Measurements from ENCODE around the gene MBLAC2.
A peak's percentile ranks its signal among the peaks of the same experiment; 100 is the strongest.

MBLAC2 gene

DNA sequence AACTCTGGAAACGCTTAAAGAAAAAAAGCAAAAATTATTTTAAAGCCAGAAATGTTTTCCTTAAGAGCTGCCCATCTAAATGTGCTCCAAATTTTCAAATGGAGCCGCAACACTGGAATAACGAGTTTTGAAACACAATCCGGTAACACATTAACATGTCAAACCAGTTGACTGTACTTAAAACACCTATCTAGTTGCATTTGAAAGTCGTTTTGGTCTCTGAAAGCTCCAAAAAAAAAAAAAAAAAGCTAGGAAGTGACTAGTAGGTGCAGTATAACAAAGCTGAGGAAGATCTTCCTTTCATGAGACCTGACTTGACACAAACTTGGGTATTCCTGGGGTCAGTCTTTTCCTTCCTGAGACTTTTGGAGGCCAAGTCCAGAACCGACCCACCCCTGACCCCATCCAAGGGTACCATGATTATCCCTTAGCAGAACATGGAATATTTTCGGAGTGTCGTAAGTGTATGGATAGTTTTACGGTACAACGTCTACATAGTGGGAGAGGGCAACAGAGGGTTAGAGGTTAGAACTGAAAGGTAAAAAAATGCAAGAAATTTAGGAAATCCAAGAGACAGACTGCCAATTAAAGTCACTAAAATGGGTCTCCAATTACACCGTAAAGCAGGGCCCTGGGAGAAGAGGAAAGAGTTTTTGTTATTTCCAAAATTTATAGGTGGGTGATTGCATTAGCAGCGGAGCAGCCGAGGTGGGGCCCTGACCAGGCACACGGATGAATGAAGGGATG, 65.8 kb downstream of the MBLAC2 start:
- Histone ChIP-seq H3K27me3 (no peaks in the 10 kb centered on the region), H3K27ac (peak overlapping the region; percentile 94 to 96), H3K4me1 (peaks cover 0 to 11% (median 5%) of the 10 kb centered on the region in 4 donors), H3K4me3 (peak overlapping the region; percentile 85), H3K36me3 (peaks cover 0 to 5% (median 0%) of the 10 kb centered on the region in 3 donors), H3K9me3 (no peaks in the 10 kb centered on the region)
- no peak for DNase-seq
- TF ChIP-seq CTCF (IDR thresholded peaks at IDR 0.05) = no peak
- intact Hi-C loops (cut with DNase I; ENCODE audit: low total_unique reads) = no loop called here
